Mesenchymal stem cell (in vitro differentiated cells and primary cell): ENCODE measurements around the gene DPP6.

Experiments used
- DNase-seq: peaks from one replicate; pipeline ENCODE4 v3.0.0-alpha.2; 2013
- H2AFZ ChIP-seq: one replicate; pipeline ENCODE4 v1.6.1; 2013; ENCODE audit warnings: low read depth, mild to moderate bottlenecking, control low read depth, inconsistent platforms, low read length, moderate library complexity
- H2AK5ac ChIP-seq: 2 replicates; pipeline ENCODE4 v1.6.1; 2013; ENCODE audit warnings: low read length, moderate library complexity, mild to moderate bottlenecking, inconsistent platforms; ENCODE audit not compliant: severe bottlenecking
- H2BK120ac ChIP-seq: one replicate; pipeline ENCODE4 v1.6.1; 2013; ENCODE audit warnings: low read depth, mild to moderate bottlenecking, inconsistent platforms, low read length, moderate library complexity
- H2BK12ac ChIP-seq, 2 experiments: one replicate each; pipeline ENCODE4 v1.6.1; 2013; ENCODE audit warnings: inconsistent platforms in 2 of 2, low read length in 2 of 2, mild to moderate bottlenecking in 2 of 2, moderate library complexity in 2 of 2, control low read depth in 1 of 2
- H2BK15ac ChIP-seq: one replicate; pipeline ENCODE4 v1.6.1; 2013; ENCODE audit warnings: mild to moderate bottlenecking, low read depth, inconsistent platforms; ENCODE audit not compliant: poor library complexity, severe bottlenecking
- H2BK5ac ChIP-seq: 2 replicates; pipeline ENCODE4 v1.6.1; 2013; ENCODE audit warnings: low read depth, mild to moderate bottlenecking, low read length, control low read depth, inconsistent platforms; ENCODE audit not compliant: poor library complexity, severe bottlenecking
- H3K14ac ChIP-seq, 2 experiments: one replicate each; pipeline ENCODE4 v1.6.1; 2013; ENCODE audit warnings: inconsistent platforms in 2 of 2, low read length in 2 of 2, control low read depth in 1 of 2, mild to moderate bottlenecking in 1 of 2, moderate library complexity in 1 of 2
- H3K18ac ChIP-seq, 2 experiments: one replicate each; pipeline ENCODE4 v1.6.1; 2013; ENCODE audit warnings: inconsistent platforms in 2 of 2, low read length in 2 of 2, control low read depth in 1 of 2, low read depth in 1 of 2, mild to moderate bottlenecking in 1 of 2
- H3K23ac ChIP-seq, 2 experiments: one replicate each; pipeline ENCODE4 v1.6.1; 2013; ENCODE audit warnings: inconsistent platforms in 2 of 2, low read length in 2 of 2, mild to moderate bottlenecking in 2 of 2, moderate library complexity in 2 of 2, control low read depth in 1 of 2
- H3K27ac ChIP-seq: 2 replicates; pipeline ENCODE4 v1.5.1; 2013; ENCODE audit warnings: mild to moderate bottlenecking, moderate library complexity, low read length, control low read depth, inconsistent platforms; ENCODE audit not compliant: poor library complexity, severe bottlenecking
- H3K27me3 ChIP-seq, 2 experiments: 2 replicates each; pipeline versions ENCODE4 v1.6.1 to v1.7.0; 2013; ENCODE audit warnings: low read length in 2 of 2, mild to moderate bottlenecking in 2 of 2, moderate library complexity in 2 of 2, control low read depth in 1 of 2, inconsistent platforms in 1 of 2; ENCODE audit not compliant: control insufficient read depth in 1 of 2, insufficient read depth in 1 of 2
- H3K36me3 ChIP-seq, 2 experiments: 2 replicates each; pipeline versions ENCODE4 v1.6.1 to v1.7.0; 2013; ENCODE audit warnings: low read length in 2 of 2, control low read depth in 1 of 2, inconsistent platforms in 1 of 2, low read depth in 1 of 2, mild to moderate bottlenecking in 1 of 2; ENCODE audit not compliant: insufficient read depth in 2 of 2, control insufficient read depth in 1 of 2
- H3K4ac ChIP-seq, 2 experiments: one replicate each; pipeline ENCODE4 v1.6.1; 2013; ENCODE audit warnings: inconsistent platforms in 2 of 2, low read length in 2 of 2, mild to moderate bottlenecking in 2 of 2, moderate library complexity in 2 of 2, control low read depth in 1 of 2, low read depth in 1 of 2
- H3K4me1 ChIP-seq: 2 replicates; pipeline ENCODE4 v1.6.1; 2013; ENCODE audit warnings: low read depth, low read length, control low read depth; ENCODE audit not compliant: control insufficient read depth, insufficient read depth
- H3K4me2 ChIP-seq: 2 replicates; pipeline ENCODE4 v1.6.1; 2013; ENCODE audit warnings: low read length, mild to moderate bottlenecking, inconsistent platforms; ENCODE audit not compliant: poor library complexity, severe bottlenecking
- H3K4me3 ChIP-seq, 2 experiments: 2 replicates each; pipeline versions ENCODE4 v1.5.1 to v1.7.0; 2013; ENCODE audit warnings: low read length in 2 of 2, mild to moderate bottlenecking in 2 of 2, control low read depth in 1 of 2, low read depth in 1 of 2; ENCODE audit not compliant: insufficient read depth in 1 of 2
- H3K79me1 ChIP-seq: replicated peaks from 2 replicates; pipeline ENCODE4 v1.6.1; 2013; ENCODE audit warnings: mild to moderate bottlenecking, control low read depth, low read length, inconsistent platforms; ENCODE audit not compliant: poor library complexity, severe bottlenecking
- H3K9ac ChIP-seq: 2 replicates; pipeline ENCODE4 v1.7.0; 2013; ENCODE audit warnings: mild to moderate bottlenecking, low read length, moderate library complexity
- H3K9me3 ChIP-seq: 2 replicates; pipeline ENCODE4 v1.7.0; 2013; ENCODE audit warnings: mild to moderate bottlenecking, low read length; ENCODE audit not compliant: control insufficient read depth
- H4K8ac ChIP-seq: one replicate; pipeline ENCODE4 v1.6.1; 2013; ENCODE audit warnings: inconsistent platforms, mild to moderate bottlenecking, low read length, moderate library complexity
- H4K91ac ChIP-seq: one replicate; pipeline ENCODE4 v1.6.1; 2013; ENCODE audit warnings: mild to moderate bottlenecking, low read length, inconsistent platforms
- WGBS: methylation state at CpG from one replicate; pipeline ENCODE4 v1.1.7; 2013; ENCODE audit warnings: mixed read lengths; 5-methylcytosine and 5-hydroxymethylcytosine counted together

Gene DPP6

DNA sequence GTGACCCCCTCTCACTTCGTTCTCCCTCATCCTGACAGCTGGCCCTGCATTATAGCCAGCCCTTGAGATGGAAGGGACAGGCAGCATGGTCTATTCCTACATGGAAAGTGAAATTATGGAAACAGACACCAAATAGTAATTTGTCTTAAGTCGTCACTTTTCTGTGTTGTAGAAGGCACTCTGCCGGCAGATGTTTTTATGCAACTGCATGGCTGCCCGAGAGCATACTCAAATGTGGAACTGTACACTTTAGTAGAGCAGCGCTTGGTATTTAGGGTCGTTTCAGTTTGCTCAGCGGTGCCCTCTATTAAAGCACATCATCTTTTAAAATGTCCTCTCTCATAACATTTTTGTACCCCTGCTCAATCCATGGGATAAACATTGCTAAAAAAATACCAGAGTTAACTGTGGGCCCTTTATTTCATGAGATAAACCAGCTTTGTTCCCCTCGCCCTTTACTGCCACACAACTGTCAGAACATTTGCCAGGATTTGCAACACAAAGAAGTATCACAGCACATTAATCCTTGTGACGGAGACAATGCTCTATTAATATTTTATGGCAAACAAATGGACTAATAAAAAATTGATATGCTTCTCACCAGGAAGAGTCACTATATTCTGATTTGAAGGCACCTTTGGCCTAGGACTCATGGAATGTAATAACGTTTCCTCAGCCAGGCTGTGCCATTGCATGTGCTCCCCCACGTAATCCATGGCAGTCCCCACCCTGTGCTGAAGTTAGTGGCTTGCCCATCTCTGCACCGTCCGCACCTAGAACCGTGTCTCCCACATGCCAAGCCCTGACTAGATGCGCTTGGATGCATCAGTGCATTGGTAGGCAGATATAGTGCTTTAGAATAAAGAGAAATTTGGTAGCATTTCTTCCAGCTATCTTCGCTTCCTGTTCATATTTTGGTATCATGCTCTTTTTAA, 729.4 kb downstream of the DPP6 start:
- H3K9me3 ChIP-seq = peaks cover 17% of the 10 kb centered on the region
- no peak overlapping the region for H3K4ac ChIP-seq
- H2BK12ac ChIP-seq = no peak overlapping the region
- H4K91ac ChIP-seq = no peak overlapping the region
- no peak overlapping the region for H2AK5ac ChIP-seq
- no peak overlapping the region for H3K4me2 ChIP-seq
- no peaks in the 10 kb centered on the region for H3K27me3 ChIP-seq
- H2BK5ac ChIP-seq = no peak overlapping the region
- no peak overlapping the region for H3K18ac ChIP-seq
- no peak for DNase-seq
- H3K79me1 ChIP-seq = no peaks in the 10 kb centered on the region
- no peak overlapping the region for H2BK120ac ChIP-seq
- no peak overlapping the region for H3K27ac ChIP-seq
- H2AFZ ChIP-seq = no peak overlapping the region
- no peak overlapping the region for H3K14ac ChIP-seq
- no peak overlapping the region for H3K23ac ChIP-seq
- no peak overlapping the region for H4K8ac ChIP-seq
- 65% methylated on average over 14 of the region's 16 CpGs for WGBS
- H3K4me1 ChIP-seq = no peaks in the 10 kb centered on the region
- H3K4me3 ChIP-seq = no peak overlapping the region
- no peak overlapping the region for H2BK15ac ChIP-seq
- H3K36me3 ChIP-seq = no peaks in the 10 kb centered on the region
- no peak overlapping the region for H3K9ac ChIP-seq

DNA sequence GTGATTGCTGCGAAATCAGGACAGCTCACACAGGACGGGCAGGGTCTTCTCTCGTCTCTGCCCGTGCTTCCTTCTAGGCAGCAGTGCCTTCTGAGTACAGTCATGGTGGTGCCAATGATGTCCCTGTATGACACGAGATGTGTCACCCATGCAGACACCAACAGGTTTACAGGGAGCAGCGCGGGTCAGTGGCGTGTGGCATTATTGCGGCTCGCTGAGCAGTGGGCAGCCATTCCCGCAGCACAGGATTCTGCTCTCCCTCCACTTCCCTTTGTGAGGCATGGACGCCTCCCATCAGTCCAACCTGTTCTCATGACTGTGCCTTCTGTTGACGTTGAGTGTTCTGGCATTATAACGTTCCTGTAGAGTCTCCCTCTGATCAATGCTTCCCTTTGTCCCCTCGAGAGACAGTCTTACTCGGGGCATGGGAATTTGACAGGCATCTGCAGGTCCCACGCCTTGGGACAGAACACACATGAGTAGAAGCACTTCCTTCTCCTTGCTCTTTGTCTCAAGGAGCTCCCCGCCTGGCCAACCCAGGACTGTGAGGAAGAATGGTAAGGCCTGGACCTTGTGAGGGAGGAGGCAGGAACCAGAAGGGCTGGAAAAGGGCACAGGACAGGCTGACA, 731.2 kb downstream of the DPP6 start:
- no peak overlapping the region for H3K23ac ChIP-seq
- no peak overlapping the region for H2AFZ ChIP-seq
- no peak for DNase-seq
- no peak overlapping the region for H3K4me2 ChIP-seq
- no peak overlapping the region for H3K4me3 ChIP-seq
- no peak overlapping the region for H3K27ac ChIP-seq
- H3K14ac ChIP-seq = no peak overlapping the region
- no peak overlapping the region for H3K4ac ChIP-seq
- peaks cover 21% of the 10 kb centered on the region for H3K9me3 ChIP-seq
- H2BK120ac ChIP-seq = no peak overlapping the region
- no peaks in the 10 kb centered on the region for H3K36me3 ChIP-seq
- no peaks in the 10 kb centered on the region for H3K4me1 ChIP-seq
- H4K91ac ChIP-seq = no peak overlapping the region
- H4K8ac ChIP-seq = no peak overlapping the region
- H2BK5ac ChIP-seq = no peak overlapping the region
- no peak overlapping the region for H2BK15ac ChIP-seq
- no peak overlapping the region for H2AK5ac ChIP-seq
- no peaks in the 10 kb centered on the region for H3K79me1 ChIP-seq
- 75% methylated on average over 18 of the region's 18 CpGs for WGBS
- no peak overlapping the region for H2BK12ac ChIP-seq
- no peaks in the 10 kb centered on the region for H3K27me3 ChIP-seq
- H3K9ac ChIP-seq = no peak overlapping the region
- H3K18ac ChIP-seq = no peak overlapping the region

DNA sequence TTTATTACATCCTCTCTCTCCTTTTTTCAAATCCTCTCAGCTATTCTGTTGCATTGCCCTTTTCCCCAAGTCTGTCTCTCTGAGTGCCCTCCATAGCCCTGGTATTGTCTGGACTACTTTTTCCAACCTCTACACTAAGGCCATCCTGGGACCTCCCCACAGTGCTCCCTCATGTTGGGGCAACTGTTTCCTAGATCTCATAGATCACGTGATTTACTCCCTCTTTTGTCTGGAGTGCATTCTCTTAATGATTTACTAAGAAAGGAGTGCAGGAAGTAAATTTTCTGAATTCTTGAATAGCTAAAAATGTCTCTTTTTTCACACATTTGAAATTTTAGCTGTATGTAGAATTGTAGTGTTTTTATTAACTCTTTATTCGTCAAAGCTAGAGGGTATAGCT, 733.7 kb downstream of the DPP6 start:
- Histone ChIP-seq H4K8ac (no peak overlapping the region), H3K14ac (no peak overlapping the region), H3K9me3 (peaks cover 34% of the 10 kb centered on the region), H4K91ac (no peak overlapping the region), H2AK5ac (no peak overlapping the region), H2AFZ (no peak overlapping the region), H3K27me3 (no peaks in the 10 kb centered on the region), H2BK15ac (no peak overlapping the region), H3K9ac (no peak overlapping the region), H3K79me1 (no peaks in the 10 kb centered on the region), H3K36me3 (no peaks in the 10 kb centered on the region), H2BK12ac (no peak overlapping the region), H3K18ac (no peak overlapping the region), H3K4me1 (no peaks in the 10 kb centered on the region), H2BK5ac (no peak overlapping the region), H3K4me3 (no peak overlapping the region), H2BK120ac (no peak overlapping the region), H3K27ac (no peak overlapping the region), H3K4ac (no peak overlapping the region), H3K23ac (no peak overlapping the region), H3K4me2 (no peak overlapping the region)
- WGBS = 67% methylated on average over 1 of the region's 2 CpGs
- no peak for DNase-seq

DNA sequence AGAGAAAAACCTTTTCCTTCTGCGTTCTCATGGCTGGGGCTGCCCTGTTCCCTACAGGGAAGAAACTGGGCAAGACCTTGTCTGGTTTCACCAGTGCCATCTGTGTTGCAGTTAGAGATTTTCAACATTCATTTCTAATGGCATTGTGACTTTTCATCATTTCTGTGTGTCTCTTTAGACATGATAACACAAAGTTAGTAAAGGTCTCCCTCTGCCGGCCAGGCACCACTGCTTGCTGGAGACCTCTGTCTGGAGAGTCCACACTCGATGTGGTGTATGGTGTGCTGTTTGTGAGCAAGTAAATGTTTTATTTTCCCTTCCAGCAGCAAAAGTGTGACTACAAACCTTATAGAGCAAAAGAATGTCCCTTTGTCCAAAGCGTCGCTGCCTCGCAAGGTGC, 737.2 kb downstream of the DPP6 start:
- H4K8ac ChIP-seq = no peak overlapping the region
- no peak for DNase-seq
- H2AFZ ChIP-seq = no peak overlapping the region
- no peak overlapping the region for H2BK12ac ChIP-seq
- H3K4me1 ChIP-seq = no peaks in the 10 kb centered on the region
- H3K4ac ChIP-seq = no peak overlapping the region
- no peak overlapping the region for H3K23ac ChIP-seq
- H3K14ac ChIP-seq = no peak overlapping the region
- no peaks in the 10 kb centered on the region for H3K79me1 ChIP-seq
- 66% methylated on average over 5 of the region's 6 CpGs for WGBS
- no peak overlapping the region for H3K27ac ChIP-seq
- H2BK5ac ChIP-seq = no peak overlapping the region
- H3K27me3 ChIP-seq = no peaks in the 10 kb centered on the region
- H3K4me3 ChIP-seq = no peak overlapping the region
- H3K36me3 ChIP-seq = no peaks in the 10 kb centered on the region
- no peak overlapping the region for H3K4me2 ChIP-seq
- no peak overlapping the region for H2AK5ac ChIP-seq
- peaks cover 28% of the 10 kb centered on the region for H3K9me3 ChIP-seq
- no peak overlapping the region for H3K18ac ChIP-seq
- H3K9ac ChIP-seq = no peak overlapping the region
- H2BK15ac ChIP-seq = no peak overlapping the region
- H2BK120ac ChIP-seq = no peak overlapping the region
- H4K91ac ChIP-seq = no peak overlapping the region
